ACC112 (cell line): Measurements from ENCODE around the gene ATG9A.

ENCODE experiments used
- H2AFZ ChIP-seq: fragments of 200-600 bp; sonication (generic); one replicate; pipeline ENCODE4 v1.6.0; 2017; ENCODE audit warnings: antibody characterized with exemption, low read length; ENCODE audit not compliant: unreplicated experiment
- H3K27ac ChIP-seq: fragments of 200-600 bp; sonication (generic); 2 replicates; pipeline ENCODE4 v1.5.1; 2014; ENCODE audit warnings: low read depth, mild to moderate bottlenecking, antibody characterized with exemption, low read length, moderate library complexity
- H3K27me3 ChIP-seq: fragments of 200-600 bp; sonication (generic); 2 replicates; pipeline ENCODE4 v1.6.1; 2014; ENCODE audit warnings: mild to moderate bottlenecking, antibody characterized with exemption, low read length, moderate library complexity, mixed read lengths; ENCODE audit not compliant: insufficient read depth
- H3K36me3 ChIP-seq: fragments of 200-600 bp; sonication (generic); 2 replicates; pipeline ENCODE4 v1.6.1; 2016; ENCODE audit warnings: mild to moderate bottlenecking, antibody characterized with exemption, low read length, moderate library complexity, mixed read lengths; ENCODE audit not compliant: insufficient read depth
- H3K4me1 ChIP-seq: fragments of 200-600 bp; sonication (generic); one replicate; pipeline ENCODE4 v1.6.1; 2016; ENCODE audit warnings: low read length, mixed read lengths; ENCODE audit not compliant: insufficient read depth, unreplicated experiment, control insufficient read depth
- H3K4me3 ChIP-seq: fragments of 200-600 bp; sonication (generic); 2 replicates; pipeline ENCODE4 v1.5.1; 2014; ENCODE audit warnings: mild to moderate bottlenecking, low read depth, low read length
- H3K79me2 ChIP-seq: fragments of 200-600 bp; sonication (generic); one replicate; pipeline ENCODE4 v1.6.0; 2016; ENCODE audit warnings: low read length; ENCODE audit not compliant: control insufficient read depth, unreplicated experiment, insufficient read depth

ATG9A gene

GRCh38 chr2:219182331-219183150, 46.9 kb downstream of the ATG9A start:
- no peak overlapping the region for H2AFZ ChIP-seq

GRCh38 chr2:219181531-219181930, 47.9 kb downstream of the ATG9A start:
- Histone ChIP-seq H3K36me3 (no peaks in the 10 kb centered on the region; the same call in none of the 2 replicates), H3K4me1 (peaks cover 8% of the 10 kb centered on the region)

More at GRCh38 chr2:219182331-219183150, 46.9 kb downstream of the ATG9A start:
- Histone ChIP-seq H3K79me2 (peaks cover 21% of the 10 kb centered on the region), H3K4me1 (peaks cover 8% of the 10 kb centered on the region), H3K36me3 (no peaks in the 10 kb centered on the region; the same call in none of the 2 replicates), H3K27me3 (no peaks in the 10 kb centered on the region), H3K27ac (no peak overlapping the region), H3K4me3 (no peak overlapping the region)

GRCh38 chr2:219180961-219181360, 48.5 kb downstream of the ATG9A start:
- no peaks in the 10 kb centered on the region; the same call in none of the 2 replicates for H3K36me3 ChIP-seq
- no peak overlapping the region for H3K4me3 ChIP-seq
- H3K4me1 ChIP-seq, result peaks cover 9% of the 10 kb centered on the region
- peaks cover 23% of the 10 kb centered on the region for H3K79me2 ChIP-seq
- H3K27me3 ChIP-seq, result no peaks in the 10 kb centered on the region
- H3K27ac ChIP-seq, result no peak overlapping the region
- no peak overlapping the region for H2AFZ ChIP-seq

More at GRCh38 chr2:219181531-219181930, 47.9 kb downstream of the ATG9A start:
- no peak overlapping the region for H2AFZ ChIP-seq
- H3K27ac ChIP-seq, result no peak overlapping the region
- no peaks in the 10 kb centered on the region for H3K27me3 ChIP-seq
- H3K4me3 ChIP-seq, result no peak overlapping the region
- peaks cover 21% of the 10 kb centered on the region for H3K79me2 ChIP-seq

GRCh38 chr2:219179601-219180465, 49.6 kb downstream of the ATG9A start:
- peaks cover 16% of the 10 kb centered on the region for H3K4me1 ChIP-seq
- peak overlapping the region; percentile 88 for H3K4me3 ChIP-seq
- H3K79me2 ChIP-seq, result peaks cover 29% of the 10 kb centered on the region
- H3K27me3 ChIP-seq, result no peaks in the 10 kb centered on the region
- H3K36me3 ChIP-seq, result no peaks in the 10 kb centered on the region; the same call in 1 of the 2 replicates
- H3K27ac ChIP-seq, result no peak overlapping the region
- H2AFZ ChIP-seq, result no peak overlapping the region

GRCh38 chr2:219178377-219179175, 50.9 kb downstream of the ATG9A start:
- Histone ChIP-seq H3K79me2 (peaks cover 33% of the 10 kb centered on the region), H3K27me3 (no peaks in the 10 kb centered on the region), H2AFZ (peak overlapping the region; percentile 48), H3K27ac (peak overlapping the region; percentile 93; the same call in 1 of the 2 replicates), H3K36me3 (no peaks in the 10 kb centered on the region; the same call in 1 of the 2 replicates), H3K4me1 (peaks cover 19% of the 10 kb centered on the region), H3K4me3 (peak overlapping the region; percentile 88)

- Histone ChIP-seq H3K4me1 (peaks cover 19% of the 10 kb centered on the region), H3K36me3 (no peaks in the 10 kb centered on the region; the same call in 1 of the 2 replicates), H3K27ac (peak within 1 kb of the TSS; percentile 93), H2AFZ (peak within 1 kb of the TSS; percentile 89), H3K27me3 (no peaks in the 10 kb centered on the region), H3K4me3 (peak within 1 kb of the TSS; percentile 88), H3K79me2 (peaks cover 33% of the 10 kb centered on the region)
Observed at GRCh38 chr2:219177552-219178376, 51.7 kb downstream of the ATG9A start, which contains the start of gene RETREG2. RETREG2 (plus strand) TSS chr2:219178275; CDS start chr2:219178353, 78 bp downstream.

- H3K4me1 ChIP-seq, result peaks cover 19% of the 10 kb centered on the region
- no peaks in the 10 kb centered on the region for H3K36me3 ChIP-seq
- peaks cover 33% of the 10 kb centered on the region for H3K79me2 ChIP-seq
- H2AFZ ChIP-seq, result peak within 1 kb of the TSS; percentile 89
- H3K4me3 ChIP-seq, result peak within 1 kb of the TSS; percentile 88
- H3K27me3 ChIP-seq, result no peaks in the 10 kb centered on the region
- peak within 1 kb of the TSS; percentile 93 for H3K27ac ChIP-seq
Observed at GRCh38 chr2:219176818-219177551, 52.5 kb downstream of the ATG9A start, which contains the start of gene CNPPD1. CNPPD1 (minus strand) TSS chr2:219176925; CDS start chr2:219176828, 97 bp downstream.

GRCh38 chr2:219175928-219176817, 53.3 kb downstream of the ATG9A start:
- H3K79me2 ChIP-seq, result peaks cover 33% of the 10 kb centered on the region
- H3K36me3 ChIP-seq, result no peaks in the 10 kb centered on the region
- peak overlapping the region; percentile 88 for H3K4me3 ChIP-seq
- peak overlapping the region; percentile 82 for H2AFZ ChIP-seq
- H3K27me3 ChIP-seq, result no peaks in the 10 kb centered on the region
- peak overlapping the region; percentile 93; the same call in 1 of the 2 replicates for H3K27ac ChIP-seq
- H3K4me1 ChIP-seq, result peaks cover 19% of the 10 kb centered on the region
